HL-60/S4 treated with retinoic acid at 250 ng/mL for 4 days and 3 days (cell line): ENCODE results near the gene FRMPD2.
"Not testable (repeated sequence)": the region's sequence is repeated elsewhere in the genome, so short reads cannot be mapped to it uniquely, and the experiment has no call there.

Experiments used
- in situ Hi-C: fragments of 300-500 bp; cut with MboI; formaldehyde crosslinking; loops from 2 replicates; pipeline ENCODE4 v1.7.0; 2022; ENCODE audit warnings: low sequenced_read_pairs

Gene FRMPD2

DNA sequence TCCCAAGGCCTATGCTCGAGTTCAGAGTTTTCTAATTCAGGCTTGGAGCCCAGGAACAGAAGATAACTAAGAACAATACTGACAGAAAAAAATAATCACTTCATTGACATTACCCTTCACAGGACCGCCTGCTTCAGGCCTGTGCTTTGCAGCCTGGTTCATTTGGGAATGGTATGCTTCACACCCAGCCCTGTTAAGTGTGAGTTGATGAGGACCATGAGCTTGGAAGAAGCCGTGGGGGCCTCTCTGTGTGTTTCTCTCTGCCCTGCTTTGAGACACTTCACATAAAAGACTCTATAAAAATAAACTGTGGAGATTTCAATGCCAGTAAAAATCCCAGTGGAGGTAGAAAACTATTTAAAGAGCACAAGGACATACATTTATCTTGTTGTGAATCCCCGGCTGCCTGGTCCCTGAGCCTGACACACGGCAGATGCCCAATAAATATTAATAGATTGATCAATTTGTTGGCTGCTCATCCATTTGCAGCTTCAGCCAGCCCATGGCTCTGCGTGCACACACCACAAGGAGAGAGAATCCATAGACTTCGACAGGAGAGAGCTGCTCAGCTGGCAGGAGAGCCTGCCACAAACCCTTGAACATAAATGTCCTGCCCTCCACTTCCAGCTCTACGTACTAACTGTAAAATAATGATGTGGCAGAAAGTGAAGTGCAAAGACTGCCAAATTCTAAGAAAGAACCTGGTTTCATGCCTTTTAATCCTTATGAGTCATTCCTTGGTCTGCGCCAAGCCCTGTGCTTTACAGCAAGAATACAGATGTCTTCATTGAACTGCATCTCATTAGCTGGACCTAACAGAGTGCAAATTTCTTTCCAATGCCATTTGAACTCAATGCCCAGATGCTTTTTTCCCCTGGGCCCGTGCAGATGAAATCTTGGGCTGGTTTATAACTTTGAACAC lies 130.5 kb downstream of the FRMPD2 start:
- in situ Hi-C loops, result not testable (repeated sequence)

DNA sequence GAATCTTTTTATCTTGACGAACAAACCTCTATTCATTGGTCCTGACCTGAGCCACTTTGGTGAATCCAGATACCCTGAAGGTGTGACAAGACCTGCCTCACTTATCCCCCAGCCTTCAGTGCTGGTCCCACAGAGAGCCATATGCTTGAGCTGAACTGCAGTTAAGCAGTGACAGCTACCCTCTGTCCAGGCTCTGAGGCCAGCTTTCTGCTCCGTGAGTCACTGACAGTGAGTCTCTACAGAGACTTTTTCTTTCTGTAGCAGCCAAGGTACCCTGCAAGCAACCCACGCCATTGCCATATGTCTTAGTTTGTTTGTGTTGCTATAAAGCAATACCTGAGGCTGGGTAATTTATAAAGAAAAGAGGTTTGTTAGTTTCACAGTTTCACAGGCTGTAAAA lies 133.5 kb downstream of the FRMPD2 start:
- in situ Hi-C loops, result not testable (repeated sequence)

DNA sequence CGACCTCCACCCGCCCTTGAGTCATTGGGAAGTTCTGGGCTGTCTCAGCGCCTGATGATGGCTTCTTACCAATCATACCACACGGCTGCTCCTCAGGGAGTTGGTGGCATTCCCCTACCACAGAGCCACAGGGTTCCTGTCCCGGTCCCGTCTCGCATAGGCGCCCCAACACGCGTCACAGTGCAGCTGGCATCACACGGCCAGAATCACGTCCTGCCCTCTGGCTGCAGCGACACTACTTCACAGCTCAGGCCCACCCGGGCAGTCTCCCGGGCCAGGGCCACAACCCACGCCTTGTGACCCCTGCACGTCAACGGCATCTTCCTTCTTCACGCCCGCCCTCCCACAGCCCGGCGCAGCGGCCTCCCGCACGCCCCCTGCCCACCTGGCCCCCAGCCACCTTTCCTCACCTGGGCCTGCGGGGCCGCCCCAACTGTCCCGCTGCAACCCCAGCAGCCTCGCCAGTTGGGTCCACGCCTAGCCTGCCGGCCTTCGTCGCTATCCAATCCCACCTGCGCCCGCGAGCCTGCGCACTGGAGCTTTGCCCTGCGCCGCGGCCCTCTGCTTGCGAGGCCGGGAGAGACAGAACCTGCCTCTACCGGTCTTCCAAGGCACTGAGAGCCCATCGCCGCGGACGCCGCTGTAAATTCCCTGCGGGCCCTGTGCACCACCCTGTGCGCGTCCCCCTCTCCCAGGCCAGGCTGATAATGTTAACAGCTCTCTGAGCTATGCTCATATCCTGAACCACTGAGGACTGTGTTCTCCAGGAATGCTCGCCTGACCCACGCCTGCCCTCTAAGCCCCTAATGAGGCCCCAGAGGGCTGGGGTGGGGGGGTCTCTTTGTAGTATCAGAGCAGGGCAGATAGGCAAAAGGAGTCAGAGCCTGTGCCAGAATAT lies 134.3 kb downstream of the FRMPD2 start:
- in situ Hi-C loops, result not testable (repeated sequence)

DNA sequence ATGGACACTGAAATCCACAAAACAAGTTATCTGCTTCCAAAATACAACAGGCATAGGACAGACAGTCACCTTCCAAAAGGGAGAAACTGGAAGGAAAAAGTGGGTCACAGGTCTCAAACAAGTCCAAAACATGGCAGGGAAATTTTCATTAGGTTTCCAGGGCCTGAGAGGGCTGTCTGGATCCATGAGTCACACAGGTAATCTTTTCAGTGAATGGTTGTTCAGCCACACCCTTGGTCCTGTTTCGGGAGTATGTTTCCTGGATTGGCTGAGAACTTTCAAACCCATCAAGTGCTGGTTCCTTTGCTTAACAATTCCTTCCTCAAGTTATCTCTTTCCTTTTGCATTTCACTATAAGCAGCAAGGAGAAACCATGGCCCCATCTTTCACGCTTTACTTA lies 145.5 kb downstream of the FRMPD2 start:
- in situ Hi-C loops, result not testable (repeated sequence)

- in situ Hi-C loops, result not testable (repeated sequence)
Observed at GRCh38 chr10:48126251-48126650, 148.2 kb downstream of the FRMPD2 start.

DNA sequence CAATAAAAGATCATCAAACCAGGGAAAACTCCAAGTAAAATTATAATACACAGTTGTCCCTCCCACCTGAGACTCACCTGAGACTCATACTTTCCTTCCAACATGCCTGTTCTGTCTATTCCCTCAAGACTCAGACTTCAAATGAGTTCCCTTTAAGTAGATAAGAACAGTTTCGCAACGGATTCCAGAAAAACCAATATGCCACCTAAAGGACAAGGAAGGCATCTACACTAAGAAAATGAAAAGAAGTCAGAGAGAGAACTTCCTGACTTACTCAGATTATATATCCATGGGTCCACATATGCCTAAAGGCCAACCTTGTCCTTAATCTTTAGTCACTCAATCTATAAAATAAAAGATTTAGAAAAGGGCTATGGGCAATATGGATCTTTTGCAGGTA lies 148.9 kb downstream of the FRMPD2 start:
- in situ Hi-C loops, result not testable (repeated sequence)

DNA sequence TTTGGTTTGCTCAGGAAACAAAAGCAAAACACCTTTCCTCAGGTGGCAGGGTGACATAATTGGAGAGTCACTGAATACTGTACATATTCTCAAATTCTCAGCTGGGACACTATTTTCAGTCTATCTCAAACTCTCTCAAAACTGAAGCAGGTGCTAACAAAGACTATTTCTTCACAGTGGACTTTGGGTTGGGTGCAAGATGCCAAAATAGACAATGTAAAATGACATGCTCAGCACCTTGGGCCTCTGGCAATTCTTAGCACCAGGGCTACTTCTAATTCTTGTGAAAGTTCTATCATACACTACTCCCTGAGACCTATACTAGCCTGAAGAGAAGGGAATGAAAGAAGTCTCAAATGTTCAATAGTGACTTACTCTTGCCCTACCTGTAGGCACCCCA lies 151.9 kb downstream of the FRMPD2 start:
- in situ Hi-C loops, result not testable (repeated sequence)

DNA sequence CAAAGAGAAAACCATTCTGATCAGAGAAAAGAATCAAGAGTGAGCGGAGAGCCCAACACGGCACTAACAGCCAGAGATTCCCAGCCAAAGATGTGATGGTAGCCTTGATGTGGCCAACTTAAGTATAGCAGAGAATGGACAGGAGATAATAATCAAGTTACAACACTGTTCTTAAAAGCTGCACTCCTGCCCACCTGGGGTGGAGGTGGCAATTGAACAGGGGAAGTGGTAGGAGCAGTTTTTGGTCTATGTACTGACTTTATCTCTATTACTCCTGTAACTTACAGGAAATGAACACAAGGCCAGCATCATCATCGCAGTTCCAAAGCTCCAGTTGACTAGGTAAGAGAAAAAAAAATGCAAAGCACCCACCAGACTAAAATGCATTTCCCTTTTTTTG lies 164.2 kb downstream of the FRMPD2 start:
- in situ Hi-C loops, result not testable (repeated sequence)
